ENCODE results near the gene KCTD16. TPM values are rescaled to one million over a fixed set of nuclear protein-coding genes. Genes with fewer than 3 reads are reported as not detected.

Gene KCTD16
- total RNA-seq, 6 experiments from 2014 or later: under 0.01 to 0.02 (median 0.02) TPM; not detected in 3

DNA sequence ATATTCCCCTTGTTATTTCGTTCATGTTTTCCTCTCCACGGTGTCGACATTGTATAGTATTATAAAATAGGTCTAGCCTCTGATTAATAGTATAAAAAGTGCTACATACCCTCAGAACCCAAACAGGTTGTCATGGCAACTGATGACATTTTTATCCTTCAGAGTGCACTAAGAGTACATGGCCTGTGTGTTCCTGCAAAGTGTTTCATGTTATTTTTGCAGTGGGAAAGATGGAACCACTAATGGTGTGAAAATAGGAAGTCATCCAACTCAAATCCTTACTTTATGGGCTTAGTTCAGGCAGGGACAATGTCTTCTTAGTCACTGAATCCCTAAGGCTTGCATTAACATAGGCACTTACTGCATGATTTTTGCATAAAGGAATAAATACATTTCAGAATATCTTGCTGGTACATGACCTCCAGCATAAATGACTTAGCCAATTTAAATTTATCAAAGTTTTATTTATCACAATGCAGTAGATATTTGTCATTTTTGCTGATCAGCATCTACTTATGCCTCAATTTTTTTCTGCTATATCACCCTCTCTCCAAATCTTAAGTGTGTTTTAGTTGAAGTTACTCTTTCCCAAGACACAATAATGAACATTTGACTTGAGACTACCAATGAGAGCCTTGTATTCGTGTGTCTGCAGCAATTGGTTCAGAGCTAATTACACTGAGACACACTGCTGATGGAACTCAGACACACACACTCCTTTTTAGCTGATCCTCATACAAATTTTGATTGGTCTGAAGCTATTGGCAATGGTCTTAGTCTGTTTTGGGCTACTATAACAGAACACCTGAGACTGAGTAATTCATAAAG, 243.7 kb downstream of the KCTD16 start:
- intact Hi-C loops (cut with DNase I): no loop called here
- Histone ChIP-seq H3K36me3 (no peaks in the 10 kb centered on the region), H3K27ac (no peak overlapping the region), H3K9me3 (no peaks in the 10 kb centered on the region), H3K4me1 (no peaks in the 10 kb centered on the region), H3K4me3 (no peak overlapping the region), H3K27me3 (no peaks in the 10 kb centered on the region)
- TF ChIP-seq POLR2A (IDR thresholded peaks at IDR 0.05) (no peak), CTCF (IDR thresholded peaks at IDR 0.05) (no peak)
- no peak for ATAC-seq
- WGBS (ENCODE audit: insufficient coverage, low coverage, low lambda C conversion rate, missing lambda C conversion rate): 55% methylated on average over 4 of the region's 4 CpGs
- DNase-seq: no peak

- WGBS (ENCODE audit: insufficient coverage, low coverage, low lambda C conversion rate, missing lambda C conversion rate): 47% methylated on average over 2 of the region's 2 CpGs
- Histone ChIP-seq H3K9me3 (no peaks in the 10 kb centered on the region), H3K4me3 (no peak overlapping the region), H3K36me3 (no peaks in the 10 kb centered on the region), H3K27ac (no peak overlapping the region), H3K27me3 (no peaks in the 10 kb centered on the region), H3K4me1 (no peaks in the 10 kb centered on the region)
- intact Hi-C loops (cut with DNase I): no loop called here
- TF ChIP-seq POLR2A (IDR thresholded peaks at IDR 0.05) (no peak), CTCF (IDR thresholded peaks at IDR 0.05) (no peak)
- ATAC-seq (no peak), DNase-seq (no peak)
Observed at GRCh38 chr5:144416196-144416595, 245.5 kb downstream of the KCTD16 start.

DNA sequence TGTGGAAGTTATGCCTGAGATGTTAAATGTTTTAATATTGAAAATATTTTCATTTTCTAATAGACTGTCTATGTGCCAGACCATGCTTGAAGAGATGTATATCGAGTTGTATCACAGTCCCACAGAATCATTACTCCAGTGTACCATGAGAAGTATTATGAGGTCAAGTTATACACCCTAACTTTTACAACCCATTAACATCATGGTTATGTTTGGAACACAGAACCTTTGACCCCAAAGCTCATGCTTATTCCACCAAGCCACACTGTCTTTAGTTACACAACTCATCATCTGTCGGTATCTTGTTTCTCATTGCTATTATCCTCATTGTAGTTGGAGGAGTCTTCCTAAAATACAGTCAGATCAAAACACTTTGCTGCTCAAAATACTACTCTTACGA, 248.0 kb downstream of the KCTD16 start:
- H3K36me3 ChIP-seq: no peaks in the 10 kb centered on the region
- DNase-seq (no peak), ATAC-seq (no peak)
- TF ChIP-seq CTCF (IDR thresholded peaks at IDR 0.05): no peak
- no peak for TF ChIP-seq POLR2A (IDR thresholded peaks at IDR 0.05)
- no peaks in the 10 kb centered on the region for H3K9me3 ChIP-seq
- 75% methylated on average over 3 of the region's 3 CpGs for WGBS (ENCODE audit: insufficient coverage, low coverage, low lambda C conversion rate, missing lambda C conversion rate)
- no peaks in the 10 kb centered on the region for H3K27me3 ChIP-seq
- H3K27ac ChIP-seq: no peak overlapping the region
- intact Hi-C loops (cut with DNase I): no loop called here
- H3K4me3 ChIP-seq: no peak overlapping the region
- no peaks in the 10 kb centered on the region for H3K4me1 ChIP-seq

DNA sequence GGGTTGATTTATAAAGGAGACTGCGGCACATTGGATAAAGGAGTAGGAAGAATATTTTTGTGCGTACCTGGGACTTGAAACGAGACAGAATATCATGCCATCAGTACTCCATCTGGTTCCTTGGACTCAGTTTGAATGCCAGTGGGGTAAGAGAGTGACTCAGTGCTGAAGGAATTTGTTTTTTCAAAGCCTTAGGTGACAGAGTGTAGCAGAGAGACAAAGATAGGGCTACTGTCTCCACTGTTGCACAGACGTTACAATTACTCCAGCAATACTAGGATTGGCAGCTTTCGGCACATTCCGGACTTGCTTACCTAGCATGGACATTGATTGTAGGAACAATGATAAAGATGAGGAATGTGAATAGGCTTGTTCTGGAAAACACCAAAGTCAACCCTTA, 250.7 kb downstream of the KCTD16 start:
- intact Hi-C loops (cut with DNase I): no loop called here
- no peak for ATAC-seq

More for the DNA sequence above, 250.7 kb downstream of the KCTD16 start:
- Histone ChIP-seq H3K36me3 (no peaks in the 10 kb centered on the region), H3K4me3 (no peak overlapping the region), H3K9me3 (no peaks in the 10 kb centered on the region), H3K4me1 (no peaks in the 10 kb centered on the region), H3K27me3 (no peaks in the 10 kb centered on the region), H3K27ac (no peak overlapping the region)
- TF ChIP-seq POLR2A (IDR thresholded peaks at IDR 0.05) (no peak), CTCF (IDR thresholded peaks at IDR 0.05) (no peak)
- WGBS (ENCODE audit: insufficient coverage, low coverage, low lambda C conversion rate, missing lambda C conversion rate): 59% methylated on average over 6 of the region's 6 CpGs
- DNase-seq: no peak

Data from right lobe of liver (tissue), 6 donors.